ENCODE measurements around the gene ERN2.

Gene ERN2

GRCh38 chr16:23683487-23683886 is 29.5 kb downstream of the ERN2 start:
- DNase-seq: no peak

GRCh38 chr16:23682181-23682580 is 30.8 kb downstream of the ERN2 start:
- DNase-seq: no peak

- DNase-seq: no peak
These were observed 33.1 kb downstream of the ERN2 start for GRCh38 chr16:23679986-23680336.

- DNase-seq: no peak
These were observed 33.6 kb downstream of the ERN2 start for GRCh38 chr16:23679274-23679985.

- peak; percentile 78 for DNase-seq
These were observed 34.4 kb downstream of the ERN2 start, which contains the start of gene PLK1 for GRCh38 chr16:23678430-23679273. PLK1 (plus strand) TSS chr16:23678889; CDS start chr16:23678933, 44 bp downstream.

GRCh38 chr16:23676924-23677480 is 36.0 kb downstream of the ERN2 start:
- no peak for DNase-seq

GRCh38 chr16:23673971-23674614 is 38.9 kb downstream of the ERN2 start:
- no peak for DNase-seq

- peak; percentile 7 for DNase-seq
These were observed 42.8 kb downstream of the ERN2 start for GRCh38 chr16:23670137-23670776.

GRCh38 chr16:23668873-23669272 is 44.1 kb downstream of the ERN2 start:
- no peak for DNase-seq

- DNase-seq: no peak
These were observed 44.8 kb downstream of the ERN2 start for GRCh38 chr16:23668225-23668624.

- no peak for DNase-seq
These were observed 45.7 kb downstream of the ERN2 start for GRCh38 chr16:23667355-23667659.

- no peak for DNase-seq
These were observed 46.3 kb downstream of the ERN2 start for GRCh38 chr16:23666571-23667354.

- DNase-seq: no peak
These were observed 49.1 kb downstream of the ERN2 start for GRCh38 chr16:23663918-23664317.

- no peak for DNase-seq
These were observed 61.0 kb downstream of the ERN2 start for GRCh38 chr16:23651943-23652468.

- no peak for DNase-seq
These were observed 62.2 kb downstream of the ERN2 start for GRCh38 chr16:23650674-23651416.

- DNase-seq: no peak
These were observed 70.7 kb downstream of the ERN2 start for GRCh38 chr16:23642246-23642774.

- peak; percentile 84 for DNase-seq
These were observed 71.9 kb downstream of the ERN2 start, which contains the start of the genes DCTN5 and PALB2 for GRCh38 chr16:23640931-23641765. DCTN5 (plus strand) TSS chr16:23641466; CDS start chr16:23641543, 77 bp downstream. PALB2 (minus strand) TSS chr16:23641310; CDS start chr16:23641157, 153 bp downstream.

- DNase-seq: peak; percentile 22
These were observed 72.4 kb downstream of the ERN2 start for GRCh38 chr16:23640615-23640930.
